Esophagus squamous epithelium (tissue), 4 donors: ENCODE data around the gene WBP1L.

ENCODE experiments used
- POLR2A ChIP-seq, 4 donors: fragments of 450-650 bp; IDR thresholded peaks; one replicate each; pipeline ENCODE4 v1.6.1; 2017; ENCODE audit warnings: antibody characterized with exemption in 4 of 4, mild to moderate bottlenecking in 4 of 4, moderate library complexity in 3 of 4
- TF ChIP-seq, protein P1 (sequence below), 6 experiments: fragments of 450-650 bp in 4 of 6; fragments of 200-600 bp in 2 of 6; sonication (generic) in 2 of 6; IDR thresholded peaks; one replicate each; pipeline ENCODE4 v1.5.1; 2016 to 2019; ENCODE audit warnings: antibody characterized with exemption in 6 of 6, mild to moderate bottlenecking in 4 of 6, moderate library complexity in 4 of 6

DNA sequence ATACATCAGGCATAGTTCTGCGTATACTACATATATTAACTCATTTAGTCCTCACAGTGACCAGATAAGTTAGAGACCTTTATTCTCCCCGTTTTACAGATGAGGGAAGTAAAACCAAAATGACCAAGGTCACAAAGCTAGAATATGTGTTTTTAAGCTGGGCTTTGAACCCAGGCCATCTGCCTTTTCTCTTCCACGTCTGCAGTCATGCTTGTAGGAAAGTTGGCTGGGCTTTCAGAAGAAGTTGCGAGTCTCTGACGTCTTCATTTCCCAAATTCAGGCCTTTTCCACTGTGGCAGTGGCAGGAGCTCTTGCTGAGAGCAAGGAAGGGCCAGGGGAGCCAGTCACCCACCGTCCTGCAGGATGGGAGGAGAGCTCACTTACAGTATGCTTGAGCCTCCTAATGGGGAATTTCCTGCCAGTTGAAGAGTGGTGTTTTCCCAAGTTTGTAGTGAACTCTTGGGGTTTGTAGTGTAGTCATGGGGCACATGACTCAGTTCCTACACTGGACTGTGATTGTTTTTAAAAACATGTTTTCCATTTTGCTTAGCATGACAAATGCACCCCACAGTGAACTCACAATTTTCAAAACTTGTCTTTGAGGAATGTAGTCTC lies 59.3 kb downstream of the WBP1L start:
- no peak for TF ChIP-seq POLR2A (IDR thresholded peaks at IDR 0.05)
- TF ChIP-seq, protein P1, sequence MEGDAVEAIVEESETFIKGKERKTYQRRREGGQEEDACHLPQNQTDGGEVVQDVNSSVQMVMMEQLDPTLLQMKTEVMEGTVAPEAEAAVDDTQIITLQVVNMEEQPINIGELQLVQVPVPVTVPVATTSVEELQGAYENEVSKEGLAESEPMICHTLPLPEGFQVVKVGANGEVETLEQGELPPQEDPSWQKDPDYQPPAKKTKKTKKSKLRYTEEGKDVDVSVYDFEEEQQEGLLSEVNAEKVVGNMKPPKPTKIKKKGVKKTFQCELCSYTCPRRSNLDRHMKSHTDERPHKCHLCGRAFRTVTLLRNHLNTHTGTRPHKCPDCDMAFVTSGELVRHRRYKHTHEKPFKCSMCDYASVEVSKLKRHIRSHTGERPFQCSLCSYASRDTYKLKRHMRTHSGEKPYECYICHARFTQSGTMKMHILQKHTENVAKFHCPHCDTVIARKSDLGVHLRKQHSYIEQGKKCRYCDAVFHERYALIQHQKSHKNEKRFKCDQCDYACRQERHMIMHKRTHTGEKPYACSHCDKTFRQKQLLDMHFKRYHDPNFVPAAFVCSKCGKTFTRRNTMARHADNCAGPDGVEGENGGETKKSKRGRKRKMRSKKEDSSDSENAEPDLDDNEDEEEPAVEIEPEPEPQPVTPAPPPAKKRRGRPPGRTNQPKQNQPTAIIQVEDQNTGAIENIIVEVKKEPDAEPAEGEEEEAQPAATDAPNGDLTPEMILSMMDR (IDR thresholded peaks at IDR 0.05), result no peak
